ENCODE data around the gene ZSCAN16. TPM values are rescaled to one million over a fixed set of nuclear protein-coding genes. Genes with fewer than 3 reads are reported as not detected.

The ZSCAN16 gene
- polyA plus RNA-seq, 6 donors from 2014 or later = 11.3 to 21.3 (median 14.7) TPM

- no peaks in the 10 kb centered on the region for H3K36me3 Mint-ChIP-seq
- no peaks in the 10 kb centered on the region for H3K27me3 Mint-ChIP-seq
- no peaks in the 10 kb centered on the region for H3K9me3 Mint-ChIP-seq
- peak overlapping the region; percentile 93 to 100 (median 98) for H3K27ac Mint-ChIP-seq
- H3K4me1 Mint-ChIP-seq = peaks cover 52 to 78% (median 68%) of the 10 kb centered on the region in 3 donors
- DNase-seq (peak; percentile 61), ATAC-seq (ENCODE audit: low read depth in 2 of 2) (peak; percentile 38 to 39)
- H3K4me3 Mint-ChIP-seq = peak overlapping the region; percentile 84 to 98 (median 98)
Measured at GRCh38 chr6:28136585-28137504, 12.4 kb downstream of the ZSCAN16 start.

GRCh38 chr6:28137505-28137981 lies 13.1 kb downstream of the ZSCAN16 start:
- DNase-seq (peak; percentile 71), ATAC-seq (ENCODE audit: low read depth in 2 of 2) (peak; percentile 70 to 73)
- no peaks in the 10 kb centered on the region for H3K27me3 Mint-ChIP-seq
- peaks cover 55 to 84% (median 73%) of the 10 kb centered on the region in 3 donors for H3K4me1 Mint-ChIP-seq
- H3K27ac Mint-ChIP-seq = peak overlapping the region; percentile 93 to 100 (median 98)
- no peaks in the 10 kb centered on the region for H3K36me3 Mint-ChIP-seq
- no peaks in the 10 kb centered on the region for H3K9me3 Mint-ChIP-seq
- peak overlapping the region; percentile 84 to 98 (median 98) for H3K4me3 Mint-ChIP-seq

GRCh38 chr6:28139860-28140543 lies 15.6 kb downstream of the ZSCAN16 start:
- Mint-ChIP-seq H3K4me3 (peak overlapping the region; percentile 73 to 99 (median 96)), H3K27ac (peak overlapping the region in 4 of 6 donors; percentile 69 to 97 (median 79)), H3K27me3 (no peaks in the 10 kb centered on the region), H3K36me3 (peaks cover 0 to 13% of the 10 kb centered on the region in 2 donors), H3K9me3 (no peaks in the 10 kb centered on the region), H3K4me1 (peaks cover 60 to 82% (median 66%) of the 10 kb centered on the region in 3 donors)
- ATAC-seq (ENCODE audit: low read depth in 2 of 2) (no peak), DNase-seq (peak; percentile 9)

- peak overlapping the region in 3 of 6 donors; percentile 69 to 97 (median 84) for H3K27ac Mint-ChIP-seq
- peak overlapping the region; percentile 73 to 99 (median 98) for H3K4me3 Mint-ChIP-seq
- H3K9me3 Mint-ChIP-seq = no peaks in the 10 kb centered on the region
- H3K27me3 Mint-ChIP-seq = no peaks in the 10 kb centered on the region
- DNase-seq = no peak
- ATAC-seq (ENCODE audit: low read depth in 2 of 2) = no peak
- peaks cover 0 to 13% of the 10 kb centered on the region in 2 donors for H3K36me3 Mint-ChIP-seq
- H3K4me1 Mint-ChIP-seq = peaks cover 55 to 82% (median 61%) of the 10 kb centered on the region in 3 donors
Measured at GRCh38 chr6:28140616-28141015, 16.2 kb downstream of the ZSCAN16 start.

- peaks cover 45 to 74% (median 52%) of the 10 kb centered on the region in 3 donors for H3K4me1 Mint-ChIP-seq
- H3K27ac Mint-ChIP-seq = peak within 1 kb of the TSS; percentile 86 to 97 (median 94)
- peaks cover 4 to 13% of the 10 kb centered on the region in 2 donors for H3K36me3 Mint-ChIP-seq
- peak; percentile 74 to 76 for ATAC-seq (ENCODE audit: low read depth in 2 of 2)
- no peaks in the 10 kb centered on the region for H3K27me3 Mint-ChIP-seq
- H3K4me3 Mint-ChIP-seq = peak within 1 kb of the TSS; percentile 95 to 99 (median 98)
- H3K9me3 Mint-ChIP-seq = no peaks in the 10 kb centered on the region
- peak; percentile 76 for DNase-seq
Measured at GRCh38 chr6:28141500-28142329, 17.3 kb downstream of the ZSCAN16 start, which contains the start of gene ZKSCAN8. Gene ZKSCAN8, plus strand, starts transcription at chr6:28141883. Its CDS starts 6,525 bp downstream, at chr6:28148408.

- peaks cover 5 to 13% of the 10 kb centered on the region in 2 donors for H3K36me3 Mint-ChIP-seq
- ATAC-seq (ENCODE audit: low read depth in 2 of 2) (no peak), DNase-seq (no peak)
- H3K9me3 Mint-ChIP-seq = no peaks in the 10 kb centered on the region
- H3K27me3 Mint-ChIP-seq = no peaks in the 10 kb centered on the region
- H3K27ac Mint-ChIP-seq = peak overlapping the region in 4 of 6 donors; percentile 91 to 97 (median 95)
- peaks cover 42 to 67% (median 48%) of the 10 kb centered on the region in 3 donors for H3K4me1 Mint-ChIP-seq
- peak overlapping the region; percentile 95 to 99 (median 98) for H3K4me3 Mint-ChIP-seq
Measured at GRCh38 chr6:28142446-28142845, 18.0 kb downstream of the ZSCAN16 start.

- Mint-ChIP-seq H3K9me3 (no peaks in the 10 kb centered on the region), H3K4me1 (peaks cover 37 to 64% (median 37%) of the 10 kb centered on the region in 3 donors), H3K36me3 (peaks cover 20 to 33% of the 10 kb centered on the region in 2 donors), H3K27ac (no peak overlapping the region), H3K27me3 (no peaks in the 10 kb centered on the region), H3K4me3 (peak overlapping the region in 1 of 8 donors; percentile 65)
- no peak for ATAC-seq (ENCODE audit: low read depth in 2 of 2)
- DNase-seq = no peak
Measured at GRCh38 chr6:28145231-28145630, 20.8 kb downstream of the ZSCAN16 start.

GRCh38 chr6:28152531-28152930 lies 28.1 kb downstream of the ZSCAN16 start:
- Mint-ChIP-seq H3K27me3 (no peaks in the 10 kb centered on the region), H3K36me3 (peaks cover 69 to 77% of the 10 kb centered on the region in 2 donors), H3K27ac (peak overlapping the region in 1 of 6 donors; percentile 75), H3K9me3 (peaks cover 2 to 13% (median 11%) of the 10 kb centered on the region in 7 donors), H3K4me1 (peaks cover 0 to 14% (median 10%) of the 10 kb centered on the region in 3 donors), H3K4me3 (no peak overlapping the region)
- DNase-seq (no peak), ATAC-seq (ENCODE audit: low read depth in 2 of 2) (no peak)

- Mint-ChIP-seq H3K27ac (no peak overlapping the region), H3K9me3 (peaks cover 2 to 13% (median 11%) of the 10 kb centered on the region in 7 donors), H3K36me3 (peaks cover 70 to 74% of the 10 kb centered on the region in 2 donors), H3K4me1 (peaks cover 0 to 11% (median 7%) of the 10 kb centered on the region in 3 donors), H3K4me3 (no peak overlapping the region), H3K27me3 (no peaks in the 10 kb centered on the region)
- DNase-seq = no peak
- no peak for ATAC-seq (ENCODE audit: low read depth in 2 of 2)
Measured at GRCh38 chr6:28153546-28153945, 29.1 kb downstream of the ZSCAN16 start.

- ATAC-seq (ENCODE audit: low read depth in 2 of 2) (no peak), DNase-seq (no peak)
- Mint-ChIP-seq H3K36me3 (peaks cover 74 to 77% of the 10 kb centered on the region in 2 donors), H3K4me1 (peaks cover 0 to 6% (median 5%) of the 10 kb centered on the region in 3 donors), H3K4me3 (no peak overlapping the region), H3K27ac (no peak overlapping the region), H3K9me3 (peaks cover 2 to 13% (median 12%) of the 10 kb centered on the region in 7 donors), H3K27me3 (no peaks in the 10 kb centered on the region)
Measured at GRCh38 chr6:28154357-28154756, 29.9 kb downstream of the ZSCAN16 start.

GRCh38 chr6:28158318-28158717 lies 33.9 kb downstream of the ZSCAN16 start:
- Mint-ChIP-seq H3K27ac (no peak overlapping the region), H3K27me3 (no peaks in the 10 kb centered on the region), H3K9me3 (peaks cover 4 to 22% (median 12%) of the 10 kb centered on the region in 7 donors), H3K4me1 (peaks cover 4 to 16% (median 16%) of the 10 kb centered on the region in 3 donors), H3K36me3 (peaks cover 54 to 55% of the 10 kb centered on the region in 2 donors), H3K4me3 (no peak overlapping the region)
- ATAC-seq (ENCODE audit: low read depth in 2 of 2) = no peak
- DNase-seq = no peak

- Mint-ChIP-seq H3K27ac (no peak overlapping the region), H3K4me1 (peaks cover 4 to 16% (median 16%) of the 10 kb centered on the region in 3 donors), H3K4me3 (no peak overlapping the region), H3K27me3 (no peaks in the 10 kb centered on the region), H3K9me3 (peaks cover 4 to 19% (median 11%) of the 10 kb centered on the region in 7 donors), H3K36me3 (peaks cover 46 to 53% of the 10 kb centered on the region in 2 donors)
- DNase-seq (no peak), ATAC-seq (ENCODE audit: low read depth in 2 of 2) (no peak)
Measured at GRCh38 chr6:28159029-28159607, 34.7 kb downstream of the ZSCAN16 start.

All from naive B cell (primary cell).